D721Med (cell line): ENCODE results near the gene SGCA.

Experiments
- DNase-seq: peaks from one replicate; pipeline ENCODE4 v3.0.0; 2011; ENCODE audit warnings: low spot score; ENCODE audit not compliant: insufficient read length
- FAIRE-seq: peaks from 2 replicates; lab custom pipeline; 2011; peaks lifted over from hg19 to GRCh38; lab: Jason Lieb, UNC
- CTCF ChIP-seq: IDR thresholded peaks from 2 replicates; pipeline ENCODE4 v1.5.1; 2012; ENCODE audit warnings: mild to moderate bottlenecking, control low read depth; ENCODE audit not compliant: insufficient read depth; ENCODE audit errors: missing control alignments

SGCA gene

GRCh38 chr17:50219939-50220465 is 54.2 kb downstream of the SGCA start:
- DNase-seq = no peak
- no peak for FAIRE-seq
- TF ChIP-seq CTCF = no peak

- DNase-seq = no peak
- FAIRE-seq = no peak
Observed at GRCh38 chr17:50220811-50221210, 55.0 kb downstream of the SGCA start.

GRCh38 chr17:50221266-50221863 is 55.6 kb downstream of the SGCA start:
- no peak for TF ChIP-seq CTCF
- FAIRE-seq (no peak), DNase-seq (no peak)

More at GRCh38 chr17:50220811-50221210, 55.0 kb downstream of the SGCA start:
- TF ChIP-seq CTCF = no peak

GRCh38 chr17:50221864-50222545 is 56.2 kb downstream of the SGCA start:
- no peak for DNase-seq
- no peak for FAIRE-seq
- TF ChIP-seq CTCF = no peak

GRCh38 chr17:50222922-50223321 is 57.1 kb downstream of the SGCA start:
- no peak for DNase-seq
- TF ChIP-seq CTCF = no peak
- no peak for FAIRE-seq
